Cardiac atrium fibroblast (primary cell): ENCODE data around the gene OR8K1. TPM values are rescaled to one million over a fixed set of nuclear protein-coding genes. Genes with fewer than 3 reads are reported as not detected.

Source experiments
- total RNA-seq: library from RNA; depleted of rRNA; stranded (reverse); fragments of >200 nt; gene quantifications from 2 replicates; pipeline ENCODE4 v1.2.3, GENCODE V29; 2015

OR8K1 gene
- not detected in 2 replicates for total RNA-seq

GRCh38 chr11:56345739-56346138, at the start of gene OR8K1:
TSS of gene OR8K1 (plus strand) at chr11:56346039. CDS start at chr11:56346039, 0 bp downstream.

GRCh38 chr11:56314844-56315243, 31.0 kb upstream of the OR8K1 start, which contains the start of gene OR8K3:
TSS of gene OR8K3 (plus strand) at chr11:56315144. CDS start at chr11:56318307, 3,163 bp downstream.

GRCh38 chr11:56353991-56354390, 8.2 kb downstream of the OR8K1 start, which contains the start of gene OR8J1:
TSS of gene OR8J1 (plus strand) at chr11:56354291. CDS start at chr11:56360247, 5,956 bp downstream.

GRCh38 chr11:56375324-56375723, 29.5 kb downstream of the OR8K1 start, which contains the start of gene OR8U1:
TSS of gene OR8U1 (plus strand) at chr11:56375624. CDS start at chr11:56375624, 0 bp downstream.

Other genes with a start within 250 kb of the OR8K1 start
- gene OR8H2, start 242.4 kb upstream of the OR8K1 start, total RNA-seq: not detected in 2 replicates
- gene OR8H3, start 223.7 kb upstream of the OR8K1 start, total RNA-seq: not detected in 2 replicates
- not detected in 2 replicates for gene OR8J3, start 205.8 kb upstream of the OR8K1 start, total RNA-seq
- gene OR8K5, start 185.7 kb upstream of the OR8K1 start, total RNA-seq: not detected in 2 replicates
- gene OR5J2, start 169.4 kb upstream of the OR8K1 start, total RNA-seq: not detected in 2 replicates
- gene OR5T2, start 111.8 kb upstream of the OR8K1 start, total RNA-seq: not detected in 2 replicates
- gene OR5T3, start 93.8 kb upstream of the OR8K1 start, total RNA-seq: not detected in 2 replicates
- gene OR5T1, start 71.9 kb upstream of the OR8K1 start, total RNA-seq: not detected in 2 replicates
- not detected in 2 replicates for gene OR8H1, start 53.8 kb upstream of the OR8K1 start, total RNA-seq
- gene OR8K3, start 30.9 kb upstream of the OR8K1 start, total RNA-seq: not detected in 2 replicates
- gene OR8J1, start 8.3 kb downstream of the OR8K1 start, total RNA-seq: not detected in 2 replicates
- not detected in 2 replicates for gene OR8U1, start 29.6 kb downstream of the OR8K1 start, total RNA-seq
- not detected in 2 replicates for gene OR5AL1, start 66.7 kb downstream of the OR8K1 start, total RNA-seq
- not detected in 2 replicates for gene OR5M3, start 127.3 kb downstream of the OR8K1 start, total RNA-seq
- not detected in 2 replicates for gene OR5M8, start 145.3 kb downstream of the OR8K1 start, total RNA-seq
- gene OR5M11, start 197.2 kb downstream of the OR8K1 start, total RNA-seq: not detected in 2 replicates
- gene OR5M10, start 231.7 kb downstream of the OR8K1 start, total RNA-seq: not detected in 2 replicates